Progenitor cell of endocrine pancreas (in vitro differentiated cells): Measurements from ENCODE around the gene NUP35. TPM values are rescaled to one million over a fixed set of nuclear protein-coding genes. Genes with fewer than 3 reads are reported as not detected.

Experiments
- DNase-seq: peaks from one replicate; pipeline ENCODE4 v3.0.0; 2021; ENCODE audit warnings: low spot score; ENCODE audit not compliant: unreplicated experiment
- H3K27ac Mint-ChIP-seq: 2 replicates; pipeline ENCODE4 v1.8.0; 2021; ENCODE audit warnings: mild to moderate bottlenecking, moderate library complexity, mixed read lengths
- H3K27me3 Mint-ChIP-seq: 2 replicates; pipeline ENCODE4 v1.8.0; 2021; ENCODE audit warnings: mixed read lengths
- H3K36me3 Mint-ChIP-seq: 2 replicates; pipeline ENCODE4 v1.8.0; 2022; ENCODE audit warnings: mixed read lengths; ENCODE audit not compliant: insufficient read depth
- H3K4me1 Mint-ChIP-seq: 2 replicates; pipeline ENCODE4 v1.8.0; 2021; ENCODE audit warnings: low read depth, mixed read lengths
- H3K4me3 Mint-ChIP-seq: 2 replicates; pipeline ENCODE4 v1.8.0; 2021; ENCODE audit warnings: low read depth, mild to moderate bottlenecking, moderate library complexity, mixed read lengths
- H3K9me3 Mint-ChIP-seq: 2 replicates; pipeline ENCODE4 v1.8.0; 2021; ENCODE audit warnings: low read depth, mixed read lengths
- long read RNA-seq: library from polyadenylated mRNA; unstranded; transcript quantifications from one replicate; pipeline ENCODE4 v2.0.0, GENCODE V29; 2020
- total RNA-seq: library from RNA; stranded (reverse); gene quantifications from 2 replicates; pipeline ENCODE4 v1.2.1, GENCODE V29; 2021
- TF ChIP-seq, protein P1 (sequence below): fragments of 200-600 bp; sonication (generic); IDR thresholded peaks from one replicate; pipeline ENCODE4 v1.5.0; 2021; ENCODE audit warnings: antibody characterized with exemption, mild to moderate bottlenecking; ENCODE audit not compliant: unreplicated experiment

The NUP35 gene
- total RNA-seq = 18.1 and 20.9 TPM in 2 replicates
- long read RNA-seq, transcript NUP35-201 (9 exons, 1,633 nt) = major isoform, 86 of 106 reads
- long read RNA-seq, partial matches to known transcripts = 6 of 106 reads
- long read RNA-seq, other reads (novel, unspliced or antisense) = 10 of 106 reads

GRCh38 chr2:183124222-183124956 is at the start of gene NUP35:
NUP35 (plus strand) TSS chr2:183124443; CDS start chr2:183124458, 15 bp downstream.
- peaks cover 4% of the 10 kb centered on the region for H3K27me3 Mint-ChIP-seq
- no peaks in the 10 kb centered on the region for H3K36me3 Mint-ChIP-seq
- H3K27ac Mint-ChIP-seq = peak within 1 kb of the TSS; percentile 99
- TF ChIP-seq, protein P1, sequence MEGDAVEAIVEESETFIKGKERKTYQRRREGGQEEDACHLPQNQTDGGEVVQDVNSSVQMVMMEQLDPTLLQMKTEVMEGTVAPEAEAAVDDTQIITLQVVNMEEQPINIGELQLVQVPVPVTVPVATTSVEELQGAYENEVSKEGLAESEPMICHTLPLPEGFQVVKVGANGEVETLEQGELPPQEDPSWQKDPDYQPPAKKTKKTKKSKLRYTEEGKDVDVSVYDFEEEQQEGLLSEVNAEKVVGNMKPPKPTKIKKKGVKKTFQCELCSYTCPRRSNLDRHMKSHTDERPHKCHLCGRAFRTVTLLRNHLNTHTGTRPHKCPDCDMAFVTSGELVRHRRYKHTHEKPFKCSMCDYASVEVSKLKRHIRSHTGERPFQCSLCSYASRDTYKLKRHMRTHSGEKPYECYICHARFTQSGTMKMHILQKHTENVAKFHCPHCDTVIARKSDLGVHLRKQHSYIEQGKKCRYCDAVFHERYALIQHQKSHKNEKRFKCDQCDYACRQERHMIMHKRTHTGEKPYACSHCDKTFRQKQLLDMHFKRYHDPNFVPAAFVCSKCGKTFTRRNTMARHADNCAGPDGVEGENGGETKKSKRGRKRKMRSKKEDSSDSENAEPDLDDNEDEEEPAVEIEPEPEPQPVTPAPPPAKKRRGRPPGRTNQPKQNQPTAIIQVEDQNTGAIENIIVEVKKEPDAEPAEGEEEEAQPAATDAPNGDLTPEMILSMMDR = no peak
- peak within 1 kb of the TSS; percentile 93 for H3K4me3 Mint-ChIP-seq
- no peaks in the 10 kb centered on the region for H3K9me3 Mint-ChIP-seq
- peaks cover 12% of the 10 kb centered on the region for H3K4me1 Mint-ChIP-seq
- DNase-seq = peak; percentile 65

DNA sequence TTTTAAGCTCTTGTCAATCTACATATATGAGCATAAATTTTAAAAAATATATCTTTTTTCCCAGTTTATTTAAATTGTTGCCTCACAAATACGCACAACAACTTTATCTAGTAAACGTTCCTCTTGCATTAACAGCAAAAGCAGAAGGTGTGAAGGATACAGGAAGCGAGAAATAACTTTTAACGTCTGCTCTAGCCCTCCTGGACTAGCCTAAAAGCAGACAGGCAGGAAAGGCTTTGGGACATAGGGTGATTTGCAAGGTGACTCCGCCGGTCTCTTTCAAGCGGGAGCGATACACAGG is 46.1 kb upstream of the NUP35 start:
- Mint-ChIP-seq H3K27me3 (no peaks in the 10 kb centered on the region), H3K4me3 (peak overlapping the region; percentile 81), H3K27ac (peak overlapping the region; percentile 94), H3K9me3 (no peaks in the 10 kb centered on the region), H3K36me3 (no peaks in the 10 kb centered on the region), H3K4me1 (peaks cover 3% of the 10 kb centered on the region)
- TF ChIP-seq, protein P1 = no peak
- no peak for DNase-seq

GRCh38 chr2:183078464-183079138 is 45.6 kb upstream of the NUP35 start, which contains the start of gene DUSP19:
DUSP19 (plus strand) TSS chr2:183078747; CDS start chr2:183078934, 187 bp downstream.
- peak within 1 kb of the TSS; percentile 81 for H3K4me3 Mint-ChIP-seq
- no peaks in the 10 kb centered on the region for H3K36me3 Mint-ChIP-seq
- H3K27me3 Mint-ChIP-seq = no peaks in the 10 kb centered on the region
- H3K4me1 Mint-ChIP-seq = peaks cover 3% of the 10 kb centered on the region
- peak; percentile 92 for DNase-seq
- peak within 1 kb of the TSS; percentile 94 for H3K27ac Mint-ChIP-seq
- TF ChIP-seq, protein P1 = no peak
- H3K9me3 Mint-ChIP-seq = no peaks in the 10 kb centered on the region

DNA sequence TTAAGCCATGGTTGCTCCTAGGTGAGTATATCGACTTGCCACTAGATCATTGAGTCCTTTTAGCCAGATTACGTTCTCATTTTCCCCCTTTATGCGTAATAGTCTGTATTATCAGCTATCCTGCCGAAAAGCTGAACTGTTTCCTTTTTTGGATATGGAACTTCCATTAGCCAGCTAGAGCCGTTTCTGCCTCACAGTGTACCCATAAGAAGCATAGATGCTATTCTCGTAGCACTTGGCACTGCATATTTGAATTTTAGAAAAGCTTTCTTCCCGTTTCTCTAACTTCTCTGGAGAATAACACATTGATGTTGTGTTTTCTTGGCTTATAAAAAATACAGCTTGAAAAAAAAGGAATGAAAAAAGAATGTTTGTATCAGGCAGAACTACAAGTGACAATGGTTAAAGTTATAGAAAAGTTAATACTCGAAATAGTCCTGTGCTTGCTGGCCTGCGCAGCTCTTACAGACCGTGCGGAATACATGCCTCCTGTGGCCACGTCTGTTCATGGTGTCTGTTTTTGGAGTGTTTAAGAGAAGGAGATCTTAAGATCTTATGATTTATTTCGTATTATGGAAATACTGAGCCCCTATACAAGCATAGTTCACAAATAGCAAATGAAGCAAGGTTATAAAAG is 45.0 kb upstream of the NUP35 start:
- Mint-ChIP-seq H3K4me1 (peaks cover 3% of the 10 kb centered on the region), H3K27ac (peak overlapping the region; percentile 94), H3K9me3 (no peaks in the 10 kb centered on the region), H3K4me3 (peak overlapping the region; percentile 81), H3K27me3 (no peaks in the 10 kb centered on the region), H3K36me3 (no peaks in the 10 kb centered on the region)
- no peak for DNase-seq
- TF ChIP-seq, protein P1 = no peak

- H3K36me3 Mint-ChIP-seq = no peaks in the 10 kb centered on the region
- TF ChIP-seq, protein P1 = no peak
- H3K27me3 Mint-ChIP-seq = no peaks in the 10 kb centered on the region
- no peak overlapping the region for H3K4me3 Mint-ChIP-seq
- H3K9me3 Mint-ChIP-seq = no peaks in the 10 kb centered on the region
- peaks cover 3% of the 10 kb centered on the region for H3K4me1 Mint-ChIP-seq
- no peak overlapping the region for H3K27ac Mint-ChIP-seq
- DNase-seq = no peak
Measured at GRCh38 chr2:183081911-183082310, 42.3 kb upstream of the NUP35 start.
